ENCODE results near the gene RNASEL.

DNA sequence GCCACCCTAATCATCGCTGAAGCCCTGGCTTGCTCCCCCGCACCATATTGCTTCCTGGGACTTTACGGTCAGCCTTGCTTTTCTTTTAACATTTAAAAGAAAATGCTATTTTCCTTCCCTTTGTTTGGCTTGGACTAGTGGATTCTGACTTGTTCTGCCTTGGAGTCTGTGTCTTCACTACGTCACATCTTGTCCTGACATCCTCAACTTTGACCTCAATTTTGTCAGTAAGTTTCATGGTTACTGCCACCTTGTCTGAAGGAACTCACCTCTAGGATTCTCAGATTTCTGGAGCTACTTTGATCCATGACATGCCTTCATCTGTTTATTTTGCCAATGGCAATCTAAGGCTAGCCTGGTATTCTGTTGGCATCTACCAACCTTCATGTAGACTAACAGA, 4.3 kb downstream of the RNASEL start:
- TF ChIP-seq, protein P1, sequence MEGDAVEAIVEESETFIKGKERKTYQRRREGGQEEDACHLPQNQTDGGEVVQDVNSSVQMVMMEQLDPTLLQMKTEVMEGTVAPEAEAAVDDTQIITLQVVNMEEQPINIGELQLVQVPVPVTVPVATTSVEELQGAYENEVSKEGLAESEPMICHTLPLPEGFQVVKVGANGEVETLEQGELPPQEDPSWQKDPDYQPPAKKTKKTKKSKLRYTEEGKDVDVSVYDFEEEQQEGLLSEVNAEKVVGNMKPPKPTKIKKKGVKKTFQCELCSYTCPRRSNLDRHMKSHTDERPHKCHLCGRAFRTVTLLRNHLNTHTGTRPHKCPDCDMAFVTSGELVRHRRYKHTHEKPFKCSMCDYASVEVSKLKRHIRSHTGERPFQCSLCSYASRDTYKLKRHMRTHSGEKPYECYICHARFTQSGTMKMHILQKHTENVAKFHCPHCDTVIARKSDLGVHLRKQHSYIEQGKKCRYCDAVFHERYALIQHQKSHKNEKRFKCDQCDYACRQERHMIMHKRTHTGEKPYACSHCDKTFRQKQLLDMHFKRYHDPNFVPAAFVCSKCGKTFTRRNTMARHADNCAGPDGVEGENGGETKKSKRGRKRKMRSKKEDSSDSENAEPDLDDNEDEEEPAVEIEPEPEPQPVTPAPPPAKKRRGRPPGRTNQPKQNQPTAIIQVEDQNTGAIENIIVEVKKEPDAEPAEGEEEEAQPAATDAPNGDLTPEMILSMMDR (conservative IDR thresholded peaks at IDR 0.05 in 1 of 2, IDR thresholded peaks at IDR 0.05 in 1 of 2; ENCODE audit: extremely low read depth in 1 of 2, insufficient read depth in 1 of 2, low read depth in 1 of 2, low read length in 2 of 2) = no peak
- no peak for TF ChIP-seq EZH2 (IDR thresholded peaks at IDR 0.05; ENCODE audit: borderline replicate concordance, low read length)
